Left ventricle myocardium inferior (tissue), 1 donor: ENCODE measurements around the gene LIMS2. TPM values are rescaled to one million over a fixed set of nuclear protein-coding genes. Genes with fewer than 3 reads are reported as not detected.

Experiments
- DNase-seq: peaks from one replicate; pipeline ENCODE4 v3.0.0-alpha.2; 2020
- H3K27ac ChIP-seq: fragments of 200-600 bp; replicated peaks from 2 replicates; pipeline ENCODE4 v1.8.0; 2021
- H3K27me3 ChIP-seq: fragments of 200-600 bp; 2 replicates; pipeline ENCODE4 v1.8.0; 2021; ENCODE audit warnings: low read depth
- H3K36me3 ChIP-seq: fragments of 200-600 bp; 2 replicates; pipeline ENCODE4 v1.8.0; 2021
- H3K4me1 ChIP-seq: fragments of 200-600 bp; 2 replicates; pipeline ENCODE4 v1.8.0; 2021
- H3K4me3 ChIP-seq: fragments of 200-600 bp; 2 replicates; pipeline ENCODE4 v1.8.0; 2021; ENCODE audit warnings: mild to moderate bottlenecking, moderate library complexity
- H3K9me3 ChIP-seq: fragments of 200-600 bp; replicated peaks from 2 replicates; pipeline ENCODE4 v1.8.0; 2021
- intact Hi-C: fragments of 100-400 bp; cut with micrococcal nuclease; formaldehyde crosslinking; loops from one replicate; pipeline ENCODE4 v1.11.0; 2022
- total RNA-seq: library from RNA; stranded (reverse); fragmentation: NEBNext Ultra II Directional; extraction: Animal tissue kit (Norgen Biotek cat#: 25700); gene quantifications from one replicate; pipeline ENCODE4 v1.2.1, GENCODE V29; 2021
- TF ChIP-seq, protein P1 (sequence below): fragments of 200-600 bp; IDR thresholded peaks from 2 replicates; pipeline ENCODE4 v1.8.0; 2021; ENCODE audit warnings: antibody characterized with exemption, mild to moderate bottlenecking, borderline replicate concordance
- donor health status: DM: no; HTN: yes; CAD: no; lungs with severe emphysema.

Gene LIMS2
- total RNA-seq, 1 donor from 2014 or later = 173 TPM

DNA sequence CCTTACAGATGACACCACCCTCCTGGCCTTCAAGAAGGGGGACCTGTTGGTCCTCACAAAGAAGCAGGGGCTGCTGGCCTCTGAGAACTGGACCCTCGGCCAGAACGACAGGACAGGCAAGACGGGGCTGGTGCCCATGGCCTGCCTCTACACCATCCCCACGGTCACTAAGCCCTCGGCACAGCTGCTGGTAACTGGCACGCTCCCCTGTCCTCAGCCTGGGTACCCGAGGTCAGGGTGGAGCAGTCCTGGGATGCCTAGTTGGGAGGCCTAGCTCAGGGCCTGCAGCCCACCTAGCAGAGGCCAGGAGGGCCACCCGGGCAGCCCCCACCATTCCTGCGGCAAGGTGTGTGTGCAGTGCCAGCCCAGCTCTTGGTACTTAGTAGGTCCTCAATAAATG, 45.7 kb downstream of the LIMS2 start:
- H3K4me3 ChIP-seq = no peak overlapping the region
- TF ChIP-seq, protein P1, sequence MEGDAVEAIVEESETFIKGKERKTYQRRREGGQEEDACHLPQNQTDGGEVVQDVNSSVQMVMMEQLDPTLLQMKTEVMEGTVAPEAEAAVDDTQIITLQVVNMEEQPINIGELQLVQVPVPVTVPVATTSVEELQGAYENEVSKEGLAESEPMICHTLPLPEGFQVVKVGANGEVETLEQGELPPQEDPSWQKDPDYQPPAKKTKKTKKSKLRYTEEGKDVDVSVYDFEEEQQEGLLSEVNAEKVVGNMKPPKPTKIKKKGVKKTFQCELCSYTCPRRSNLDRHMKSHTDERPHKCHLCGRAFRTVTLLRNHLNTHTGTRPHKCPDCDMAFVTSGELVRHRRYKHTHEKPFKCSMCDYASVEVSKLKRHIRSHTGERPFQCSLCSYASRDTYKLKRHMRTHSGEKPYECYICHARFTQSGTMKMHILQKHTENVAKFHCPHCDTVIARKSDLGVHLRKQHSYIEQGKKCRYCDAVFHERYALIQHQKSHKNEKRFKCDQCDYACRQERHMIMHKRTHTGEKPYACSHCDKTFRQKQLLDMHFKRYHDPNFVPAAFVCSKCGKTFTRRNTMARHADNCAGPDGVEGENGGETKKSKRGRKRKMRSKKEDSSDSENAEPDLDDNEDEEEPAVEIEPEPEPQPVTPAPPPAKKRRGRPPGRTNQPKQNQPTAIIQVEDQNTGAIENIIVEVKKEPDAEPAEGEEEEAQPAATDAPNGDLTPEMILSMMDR = no peak
- H3K27ac ChIP-seq = peak overlapping the region; percentile 94
- no peaks in the 10 kb centered on the region for H3K36me3 ChIP-seq
- no peaks in the 10 kb centered on the region for H3K9me3 ChIP-seq
- intact Hi-C loops = no loop called here
- peak; percentile 19 for DNase-seq
- peaks cover 97% of the 10 kb centered on the region for H3K4me1 ChIP-seq
- H3K27me3 ChIP-seq = peaks cover 8% of the 10 kb centered on the region

DNA sequence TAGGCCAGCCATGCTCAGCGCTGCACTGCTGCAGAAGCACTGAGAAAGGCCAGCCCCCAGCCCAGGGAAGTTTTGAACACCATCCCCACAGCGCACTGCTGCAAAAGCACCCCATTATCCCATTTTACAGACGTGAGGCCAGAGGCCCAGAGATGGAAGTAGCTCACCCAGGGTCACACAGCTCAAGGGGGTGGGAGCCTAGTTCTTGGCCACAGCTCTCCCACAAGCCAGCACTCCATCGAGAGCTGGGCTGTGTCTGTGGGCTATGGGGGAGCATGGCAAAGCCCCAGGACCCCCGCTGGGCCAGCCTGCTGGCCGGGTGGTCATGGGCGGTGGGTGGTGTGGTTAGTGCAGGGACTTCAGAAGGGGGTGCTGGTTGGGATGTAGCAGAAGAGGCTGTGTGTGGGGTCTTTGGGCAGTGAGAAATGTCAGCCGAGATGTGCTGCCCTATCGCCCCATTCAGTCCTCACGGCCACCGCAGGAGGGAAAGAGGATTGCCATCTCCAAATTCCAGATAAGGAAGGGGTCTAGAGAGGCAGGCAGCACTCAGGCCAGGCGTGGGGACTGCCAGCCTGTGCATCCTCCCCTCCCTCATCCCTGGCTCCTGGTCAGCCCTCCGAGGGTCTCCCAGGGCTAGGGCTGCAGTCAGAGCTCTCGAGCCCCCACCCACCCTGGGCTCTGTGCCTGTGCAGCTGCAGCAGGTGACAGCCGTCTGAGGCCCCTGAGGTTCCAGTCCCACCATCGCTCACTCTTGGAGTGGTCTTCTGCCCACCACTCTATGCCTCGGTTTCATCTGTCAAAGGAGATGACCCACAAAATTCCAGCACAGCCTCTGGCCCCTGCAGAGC, 46.3 kb downstream of the LIMS2 start:
- intact Hi-C loops = no loop called here
- Histone ChIP-seq H3K36me3 (no peaks in the 10 kb centered on the region), H3K27ac (peak overlapping the region; percentile 94), H3K4me1 (peaks cover 92% of the 10 kb centered on the region), H3K4me3 (no peak overlapping the region), H3K27me3 (peaks cover 12% of the 10 kb centered on the region), H3K9me3 (no peaks in the 10 kb centered on the region)
- TF ChIP-seq, protein P1 = no peak
- no peak for DNase-seq

DNA sequence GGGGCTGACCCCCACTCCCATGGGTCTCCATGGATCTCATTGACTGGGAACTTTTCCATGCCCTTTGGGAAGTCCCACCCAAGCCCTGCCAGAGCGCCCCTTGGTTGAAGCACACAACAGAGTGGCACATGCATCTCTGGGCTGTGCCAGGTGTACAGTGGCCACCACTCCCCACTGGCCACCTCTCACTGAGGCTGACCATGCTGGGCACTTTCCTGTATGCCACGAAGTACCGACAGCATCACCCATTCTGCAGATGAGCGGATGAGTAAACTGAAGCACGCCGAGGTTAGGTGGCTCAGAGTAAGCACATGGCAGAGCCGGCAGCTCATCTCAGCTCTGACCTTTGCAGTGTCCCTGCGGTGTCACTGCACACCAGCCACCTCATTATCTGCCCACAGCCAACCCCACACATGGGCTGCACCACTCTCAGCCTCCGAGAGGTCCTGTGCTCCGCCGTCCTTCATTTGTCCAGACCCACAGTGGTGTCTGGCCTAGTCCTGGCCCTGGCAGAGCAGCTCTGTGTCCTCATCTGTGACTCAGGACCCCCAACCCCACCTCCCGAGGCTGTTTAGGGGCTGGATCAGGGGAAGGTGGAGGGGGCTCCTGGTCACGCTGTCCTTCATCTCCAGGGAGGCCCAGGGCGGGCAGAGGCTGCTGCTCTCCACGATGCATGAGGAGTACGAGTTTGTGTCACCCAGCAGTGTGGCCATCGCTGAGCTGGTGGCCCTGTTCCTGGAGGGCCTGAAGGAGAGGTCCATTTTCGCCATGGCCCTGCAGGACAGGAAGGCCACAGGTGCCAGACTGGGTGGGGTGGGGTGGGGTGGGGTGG, 47.4 kb downstream of the LIMS2 start:
- H3K4me3 ChIP-seq = no peak overlapping the region
- TF ChIP-seq, protein P1 = no peak

DNA sequence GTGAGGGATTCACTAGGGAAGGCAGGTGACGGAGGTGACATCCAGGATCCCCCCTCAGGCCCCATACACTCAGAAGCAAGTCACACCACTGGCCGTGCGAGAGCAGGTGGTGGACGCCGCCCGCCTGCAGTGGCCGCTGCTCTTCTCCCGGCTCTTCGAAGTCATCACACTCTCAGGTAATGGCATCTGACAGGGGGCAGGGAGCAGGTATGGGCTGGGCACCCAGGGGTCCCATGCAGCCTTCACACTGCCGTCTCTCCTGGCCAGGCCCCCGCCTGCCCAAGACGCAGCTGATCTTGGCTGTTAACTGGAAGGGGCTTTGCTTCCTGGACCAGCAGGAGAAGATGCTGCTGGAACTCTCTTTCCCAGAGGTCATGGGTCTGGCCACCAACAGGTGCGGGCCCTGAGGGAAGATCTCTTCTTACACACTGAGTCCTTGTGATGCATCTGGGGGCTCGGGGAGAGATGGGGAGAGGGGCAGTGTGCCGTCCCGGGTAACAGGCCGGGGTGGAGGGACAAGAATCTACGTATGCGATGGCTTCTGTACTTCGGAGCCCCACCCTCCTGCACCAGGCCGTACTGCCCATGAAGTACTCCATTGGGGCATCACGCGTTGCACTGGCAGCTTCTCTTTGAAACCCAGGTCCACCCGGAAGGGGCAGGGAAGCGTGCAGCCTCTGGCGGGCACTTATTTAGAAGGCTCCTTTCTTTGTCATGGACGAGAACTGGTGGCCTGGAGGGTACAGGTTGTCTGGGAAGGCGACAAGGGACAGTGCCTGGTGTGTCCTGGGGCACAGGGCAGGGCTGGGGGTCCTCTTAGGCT, 48.2 kb downstream of the LIMS2 start:
- TF ChIP-seq, protein P1 = no peak
- H3K9me3 ChIP-seq = no peaks in the 10 kb centered on the region
- peaks cover 23% of the 10 kb centered on the region for H3K27me3 ChIP-seq
- H3K4me1 ChIP-seq = peaks cover 73% of the 10 kb centered on the region
- H3K27ac ChIP-seq = no peak overlapping the region
- H3K36me3 ChIP-seq = no peaks in the 10 kb centered on the region
- DNase-seq = no peak
- intact Hi-C loops = no loop called here
- no peak overlapping the region for H3K4me3 ChIP-seq

More for the DNA sequence above, 47.4 kb downstream of the LIMS2 start:
- no peak overlapping the region for H3K27ac ChIP-seq
- no peaks in the 10 kb centered on the region for H3K9me3 ChIP-seq
- no peaks in the 10 kb centered on the region for H3K36me3 ChIP-seq
- H3K27me3 ChIP-seq = peaks cover 22% of the 10 kb centered on the region
- intact Hi-C loops = no loop called here
- H3K4me1 ChIP-seq = peaks cover 82% of the 10 kb centered on the region
- peak; percentile 16 for DNase-seq

DNA sequence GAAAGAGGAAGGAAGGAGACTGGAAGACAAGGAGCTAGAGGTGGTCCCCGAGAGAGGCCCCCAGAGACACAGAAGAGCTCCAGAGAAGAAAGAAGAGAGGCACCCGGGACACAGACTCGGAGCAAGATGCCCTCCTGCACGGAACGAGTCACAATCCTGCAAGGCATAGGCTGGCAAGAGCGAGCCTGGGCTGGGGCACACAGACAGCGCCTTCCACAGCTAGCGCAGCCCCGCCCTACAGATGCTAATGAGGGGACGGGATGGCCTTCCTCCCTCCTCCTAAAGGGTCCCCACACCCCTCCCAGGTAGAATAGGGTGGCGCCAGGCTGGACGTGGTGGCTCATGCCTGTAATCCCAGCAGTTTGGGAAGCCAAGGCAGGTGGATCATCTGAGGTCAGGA, 49.2 kb downstream of the LIMS2 start:
- peaks cover 23% of the 10 kb centered on the region for H3K27me3 ChIP-seq
- no peak overlapping the region for H3K4me3 ChIP-seq
- no peaks in the 10 kb centered on the region for H3K36me3 ChIP-seq
- H3K4me1 ChIP-seq = peaks cover 64% of the 10 kb centered on the region
- intact Hi-C loops = no loop called here
- DNase-seq = no peak
- TF ChIP-seq, protein P1 = no peak
- no peak overlapping the region for H3K27ac ChIP-seq
- H3K9me3 ChIP-seq = no peaks in the 10 kb centered on the region
